Anterior cingulate cortex (tissue), 58 donors: Measurements from ENCODE around the gene TRIM47.
"Not testable (repeated sequence)": the region's sequence is repeated elsewhere in the genome, so short reads cannot be mapped to it uniquely, and the experiment has no call there.

ENCODE experiments used
- DNase-seq, 58 donors: peaks; one replicate each; lab custom pipeline; 2025; lab: John Stamatoyannopoulos, UW

The TRIM47 gene

DNA sequence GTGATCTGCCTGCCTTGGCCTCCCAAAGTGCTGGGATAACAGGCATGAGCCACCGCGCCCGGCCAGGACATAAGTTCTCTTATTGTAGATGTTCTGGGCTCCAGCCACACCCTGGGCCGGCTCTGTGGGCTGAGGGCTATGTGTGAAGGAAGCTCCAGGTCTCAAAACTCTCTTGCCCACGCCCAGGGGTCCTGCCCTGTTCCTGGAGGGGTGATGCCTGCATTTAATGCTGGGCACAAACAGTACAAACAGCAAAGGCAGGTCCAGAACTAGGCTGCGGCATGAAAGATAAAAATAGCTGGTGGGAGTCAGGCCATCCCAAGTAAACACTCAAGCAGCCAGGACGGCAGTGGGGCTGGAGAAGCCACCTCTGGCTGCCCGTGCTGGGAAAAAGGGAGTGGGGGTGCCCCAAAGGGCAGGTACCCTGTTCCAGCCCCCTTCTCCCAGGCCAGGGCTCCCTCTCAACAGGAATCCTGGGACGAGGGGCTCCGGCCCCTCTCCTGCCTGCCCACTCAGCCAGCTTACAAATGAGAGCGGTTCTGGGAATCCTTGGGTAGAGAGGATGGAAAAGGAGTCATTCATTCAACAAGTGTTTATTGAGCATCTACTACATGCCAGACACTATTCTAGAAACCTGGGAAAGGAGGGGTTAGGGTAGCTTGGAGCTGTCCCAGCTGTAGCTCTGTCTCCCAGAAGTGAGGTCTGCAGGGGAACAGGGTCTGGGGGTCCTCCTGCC lies 4.6 kb downstream of the TRIM47 start:
- DNase-seq = no peak

DNA sequence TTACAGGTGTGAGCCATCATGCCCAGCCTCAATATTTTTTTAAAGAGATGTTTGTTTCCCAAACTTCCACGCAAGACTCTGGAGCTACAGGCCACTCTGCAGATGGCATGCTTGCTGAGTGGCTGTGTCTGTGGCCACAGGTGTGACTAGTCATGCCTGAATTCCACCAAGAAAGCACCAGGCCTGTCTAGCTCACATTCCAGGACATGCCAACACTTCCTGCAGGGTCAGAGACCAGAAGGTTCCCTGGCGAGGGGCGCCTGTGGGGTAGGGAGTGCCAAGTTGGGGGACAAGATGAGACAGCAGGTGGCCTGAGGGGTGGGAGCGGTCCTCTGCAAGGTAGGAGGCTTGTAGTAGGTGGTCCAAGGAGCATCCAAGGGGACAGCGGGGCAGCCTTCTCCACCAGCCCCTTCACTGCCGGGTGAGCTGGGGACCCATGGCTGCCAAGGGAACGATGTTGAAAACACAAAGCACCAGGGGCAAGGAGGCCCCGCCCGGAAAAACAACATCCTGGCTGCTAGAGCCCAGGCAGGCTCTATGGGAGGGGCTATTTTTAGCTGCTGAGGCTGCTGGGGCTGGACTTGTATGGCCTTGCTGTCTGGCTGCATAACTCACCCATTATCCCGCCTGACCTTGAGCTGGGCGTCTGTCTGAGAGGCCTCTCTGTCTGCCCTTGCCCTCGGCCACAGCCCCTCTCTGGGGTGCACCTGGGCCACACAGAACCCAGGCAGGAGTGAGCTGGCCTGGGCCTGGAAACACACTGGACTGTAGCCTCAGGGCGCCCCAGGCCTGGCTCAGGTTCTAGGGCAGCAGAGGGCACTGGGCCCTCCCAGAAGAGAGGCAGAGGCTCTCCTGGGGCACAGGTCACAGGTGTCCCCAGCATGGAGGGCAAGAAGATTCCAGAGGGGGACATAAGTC lies 5.7 kb downstream of the TRIM47 start:
- DNase-seq = peak in 25 of 58 donors; percentile 13 to 63 (median 44)

DNA sequence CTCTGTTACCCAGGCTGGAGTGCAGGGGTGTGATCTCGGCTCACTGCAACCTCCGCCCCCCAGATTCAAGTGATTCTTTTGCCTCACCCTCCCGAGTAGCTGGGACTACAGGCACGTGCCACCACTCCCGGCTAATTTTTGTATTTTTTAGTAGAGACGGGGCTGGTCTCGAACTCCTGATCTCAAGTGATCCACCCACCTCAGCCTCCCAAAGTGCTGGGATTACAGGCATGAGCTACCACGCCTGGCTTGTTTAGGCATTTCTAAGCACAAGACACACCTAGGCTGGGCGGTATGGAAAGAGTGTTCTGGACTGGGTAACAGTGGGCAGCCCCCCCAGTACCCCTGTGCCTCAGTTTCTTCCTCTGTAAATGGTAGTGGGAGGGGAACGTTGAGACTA lies 8.2 kb downstream of the TRIM47 start:
- not testable (repeated sequence) for DNase-seq

DNA sequence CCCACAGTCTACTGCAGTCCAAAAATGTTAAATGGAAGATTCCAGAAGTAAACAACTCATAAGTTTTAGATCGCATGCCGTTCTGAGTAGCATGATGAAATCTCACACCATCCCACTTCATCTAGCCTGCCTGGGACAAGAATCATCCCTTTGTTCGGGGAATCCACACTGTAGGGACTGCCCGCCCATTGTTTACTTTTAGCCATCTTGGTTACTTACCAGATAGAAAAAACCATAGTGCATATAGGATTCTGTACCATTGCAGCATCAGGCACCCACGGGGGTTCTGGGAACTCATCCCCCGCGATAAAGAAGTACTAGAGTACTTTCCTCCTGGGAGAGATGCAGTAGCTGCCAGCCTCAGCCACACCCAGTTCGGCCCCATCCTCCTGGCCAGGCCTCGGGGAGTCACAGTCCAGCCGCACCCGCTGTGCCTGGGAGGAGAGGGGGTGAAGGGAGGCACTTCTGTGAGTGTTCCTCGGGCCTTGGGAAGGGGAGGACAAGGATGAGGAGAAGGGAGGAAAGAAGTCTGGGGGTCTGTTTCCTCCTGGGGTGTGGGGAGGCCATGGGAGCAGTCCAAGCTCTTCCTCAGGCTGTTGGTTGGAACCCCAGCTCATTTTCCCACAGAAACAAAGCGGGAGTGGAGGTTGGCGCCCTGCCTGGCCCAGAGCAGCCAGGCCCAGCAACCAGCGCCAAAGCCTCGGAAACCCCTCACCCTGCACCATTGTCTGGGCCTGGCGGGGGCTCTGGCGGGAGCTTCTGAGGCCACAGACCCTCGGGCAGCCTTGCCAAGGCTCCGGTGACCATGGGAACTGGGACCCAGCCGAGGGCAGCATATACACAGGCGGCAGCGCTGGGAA lies 8.9 kb downstream of the TRIM47 start:
- peak in 54 of 58 donors; percentile 49 to 90 (median 80) for DNase-seq

DNA sequence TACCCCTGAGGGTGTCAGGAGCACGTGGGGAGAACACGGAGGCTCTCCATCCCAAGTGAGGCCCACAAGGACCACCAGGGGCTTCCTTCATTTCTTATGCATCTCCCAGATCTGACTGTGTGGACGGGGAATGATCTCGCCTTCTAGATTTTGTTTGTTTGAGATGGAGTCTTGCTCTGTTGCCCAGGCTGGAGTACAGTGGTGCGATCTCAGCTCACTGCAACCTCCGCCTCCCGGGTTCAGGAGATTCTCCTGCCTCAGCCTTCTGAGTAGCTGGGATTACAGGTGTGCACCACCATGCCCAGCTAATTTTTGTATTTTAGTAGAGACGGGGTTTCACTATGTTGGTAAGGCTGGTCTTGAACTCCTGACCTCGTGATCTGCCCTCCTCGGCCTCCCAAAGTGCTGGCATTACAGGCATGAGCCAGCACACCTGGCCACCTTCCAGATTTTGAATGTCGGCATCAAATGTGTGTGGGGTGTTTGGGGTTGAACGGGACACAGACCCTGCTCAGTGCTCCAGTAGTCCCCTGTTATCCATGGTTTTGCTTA lies 9.6 kb downstream of the TRIM47 start:
- DNase-seq = peak in 2 of 58 donors; percentile 65 to 67

GRCh38 chr17:75865404-75866188 lies 12.8 kb downstream of the TRIM47 start:
- DNase-seq = not testable (repeated sequence)

DNA sequence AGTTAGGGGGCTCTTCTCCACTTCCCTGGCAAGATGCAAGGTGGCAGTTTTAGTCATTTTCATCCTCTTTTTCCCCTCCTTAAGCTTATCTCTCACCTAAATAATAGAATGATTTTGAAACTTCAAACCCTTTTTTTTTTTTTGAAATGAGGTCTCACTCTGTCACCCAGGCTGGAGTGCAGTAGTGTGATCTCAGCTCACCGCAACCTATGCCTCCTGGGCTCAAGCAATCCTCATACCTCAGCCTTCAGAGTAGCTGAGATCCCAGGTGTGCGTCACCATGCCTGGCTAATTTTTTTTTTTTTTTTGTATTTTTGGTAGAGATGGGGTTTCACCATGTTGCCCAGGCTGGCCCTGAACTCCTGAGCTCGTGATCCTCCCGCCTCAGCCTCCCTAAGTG lies 13.5 kb downstream of the TRIM47 start:
- not testable (repeated sequence) for DNase-seq

- no peak for DNase-seq
Observed at GRCh38 chr17:75864448-75864871, 13.9 kb downstream of the TRIM47 start.

DNA sequence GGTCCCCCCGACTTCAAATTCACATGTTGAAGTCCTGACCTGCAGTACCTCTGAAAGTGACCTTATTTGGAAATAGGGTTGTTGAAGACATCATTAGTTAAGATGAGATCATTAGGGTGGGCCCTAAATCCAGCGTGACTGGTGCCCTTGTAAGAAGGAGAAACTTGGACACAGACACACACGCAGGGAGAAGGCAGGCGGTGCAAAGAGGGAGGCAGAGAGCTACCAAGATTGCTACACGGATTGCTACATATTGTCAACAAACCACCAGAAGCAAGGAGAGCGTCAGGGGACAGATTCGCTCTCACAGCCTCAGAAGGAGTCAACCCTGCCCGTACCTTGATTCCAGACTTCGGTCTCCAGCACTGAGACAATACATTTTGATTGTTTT lies 16.5 kb downstream of the TRIM47 start:
- no peak for DNase-seq

- DNase-seq = not testable (repeated sequence)
Observed at GRCh38 chr17:75859358-75859757, 19.0 kb downstream of the TRIM47 start.

GRCh38 chr17:75856062-75856756 lies 22.2 kb downstream of the TRIM47 start:
- DNase-seq = peak in 10 of 58 donors; percentile 45 to 73 (median 63)

DNA sequence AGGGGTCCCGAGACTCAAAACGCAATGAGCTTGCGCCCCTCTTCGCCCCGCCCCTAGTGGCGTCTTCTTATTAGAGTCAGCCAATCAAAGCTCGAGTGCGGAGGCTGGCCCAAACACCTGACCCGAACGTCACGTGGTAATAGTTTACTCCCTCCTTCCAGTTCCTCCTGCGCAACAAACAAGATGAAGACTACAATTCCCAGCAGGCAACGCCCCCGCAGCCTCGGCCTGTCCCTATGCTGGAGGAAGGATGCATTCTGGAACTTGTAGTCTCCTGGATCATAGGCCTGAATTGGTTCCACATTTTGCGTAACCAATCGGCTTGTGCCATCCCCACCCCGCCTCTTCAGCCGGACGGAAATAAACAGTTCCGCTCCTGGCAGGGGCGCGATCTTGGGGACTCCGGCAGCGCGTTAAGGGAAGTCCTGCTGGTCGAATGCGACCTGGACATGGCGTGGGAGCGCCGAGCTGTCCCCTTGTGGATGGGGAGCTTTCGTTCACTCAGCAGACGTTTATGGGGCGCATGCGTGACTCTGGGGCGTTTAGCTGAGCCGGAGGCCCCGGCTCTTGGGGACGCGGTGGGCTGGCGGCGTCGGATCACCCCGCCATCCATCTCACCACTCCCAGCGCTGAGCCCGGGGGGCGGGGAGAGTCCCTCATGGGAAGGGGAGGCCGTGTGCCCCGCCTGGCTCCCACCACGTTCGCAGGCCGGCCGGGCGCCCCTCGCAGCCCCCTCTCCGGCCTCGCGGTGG lies 22.9 kb downstream of the TRIM47 start, which contains the start of gene WBP2:
TSS of gene WBP2 (minus strand) at position 26 of the 752 bp plus-strand sequence. CDS start 38 bp downstream, outside the sequence.
- peak; percentile 83 to 100 (median 99) for DNase-seq

- DNase-seq = peak in 7 of 58 donors; percentile 65 to 77 (median 70)
Observed at GRCh38 chr17:75854881-75855309, 23.5 kb downstream of the TRIM47 start.

- DNase-seq = peak in 3 of 58 donors; percentile 23 to 47 (median 44)
Observed at GRCh38 chr17:75854101-75854748, 24.2 kb downstream of the TRIM47 start.

- no peak for DNase-seq
Observed at GRCh38 chr17:75853433-75853832, 24.9 kb downstream of the TRIM47 start.

GRCh38 chr17:75851693-75851991 lies 26.7 kb downstream of the TRIM47 start:
- peak in 3 of 58 donors; percentile 28 to 51 (median 43) for DNase-seq
